HepG2 (cell line): ENCODE results near the gene SYDE1. TPM values are rescaled to one million over a fixed set of nuclear protein-coding genes. Genes with fewer than 3 reads are reported as not detected.

ENCODE experiments used
- ATAC-seq: fragments of 200-7000 bp; cut with Tn5 transposase; 3 replicates; pipeline ENCODE4 v1.9.1; 2020; ENCODE audit warnings: mild to moderate bottlenecking, moderate library complexity
- BruUV-seq: library from RNA; stranded (reverse); fragments of 400-500 nt; replicated peaks from 2 replicates; lab custom pipeline; 2021; lab: Mats Ljungman, UMichigan
- CTCF ChIA-PET: fragments of 300-600 bp; formaldehyde crosslinking; extraction: SDS; loops from one replicate; lab custom pipeline; 2021; ENCODE audit warnings: low total read pairs, inconsistent platforms, low intra/inter-chr PET ratio; lab: Yijun Ruan, JAX
- POLR2A ChIA-PET: fragments of 350-600 bp; sonication (Branson Sonifier 250); formaldehyde crosslinking; loops from one replicate; lab custom pipeline; 2020; ENCODE audit warnings: antibody characterized with exemption, inconsistent platforms; lab: Yijun Ruan, JAX
- DNase-seq: peaks from one replicate; pipeline ENCODE4 v3.0.0-alpha.2; 2015; ENCODE audit warnings: low spot score
- FAIRE-seq: peaks from 3 replicates; lab custom pipeline; 2011; peaks lifted over from hg19 to GRCh38; lab: Jason Lieb, UNC
- H2AFZ ChIP-seq: one replicate; pipeline ENCODE4 v1.6.1; 2011; ENCODE audit warnings: low read length, inconsistent platforms
- H3K27ac ChIP-seq: fragments of 300-600 bp; 3 replicates; pipeline ENCODE4 v1.8.0; 2011; ENCODE audit warnings: mixed run types, mild to moderate bottlenecking, mixed read lengths, low read length, inconsistent platforms; ENCODE audit not compliant: insufficient read depth; ENCODE audit errors: extremely low read length
- H3K27me3 ChIP-seq, 2 experiments: fragments of 200-600 bp in 1 of 2; 2 replicates in 1 of 2; 3 replicates in 1 of 2; pipeline versions ENCODE4 v1.6.0 to v1.8.0; 2011; ENCODE audit warnings: low read length in 2 of 2, mild to moderate bottlenecking in 2 of 2, moderate library complexity in 2 of 2, inconsistent platforms in 1 of 2; ENCODE audit not compliant: insufficient read depth in 2 of 2, control insufficient read depth in 1 of 2
- H3K36me3 ChIP-seq, 2 experiments: fragments of 200-600 bp in 1 of 2; replicated peaks in 1 of 2; 2 replicates in 1 of 2; 3 replicates in 1 of 2; pipeline versions ENCODE4 v1.5.1 to v1.8.0; 2011; ENCODE audit warnings: low read length in 2 of 2, inconsistent platforms in 1 of 2; ENCODE audit not compliant: insufficient read depth in 2 of 2, control insufficient read depth in 1 of 2
- H3K4me1 ChIP-seq: 2 replicates; pipeline ENCODE4 v1.5.1; 2012; ENCODE audit warnings: low read length, inconsistent platforms; ENCODE audit not compliant: insufficient read depth
- H3K4me2 ChIP-seq: 2 replicates; pipeline ENCODE4 v1.6.0; 2011; ENCODE audit warnings: low read depth, low read length, inconsistent platforms
- H3K4me3 ChIP-seq, 3 experiments: fragments of 200-600 bp in 1 of 3; sonication (generic), shearing (Covaris generic) in 1 of 3; replicated peaks in 1 of 3; 2 replicates each; pipeline ENCODE4 v1.5.1; 2011 to 2016; ENCODE audit warnings: low read length in 3 of 3, inconsistent platforms in 2 of 3, low read depth in 2 of 3, mild to moderate bottlenecking in 2 of 3, control low read depth in 1 of 3, mixed read lengths in 1 of 3; ENCODE audit not compliant: insufficient read depth in 1 of 3
- H3K79me2 ChIP-seq: one replicate; pipeline ENCODE4 v1.6.1; 2011; ENCODE audit warnings: low read length, inconsistent platforms; ENCODE audit not compliant: insufficient read depth
- H3K9ac ChIP-seq: 2 replicates; pipeline ENCODE4 v1.6.0; 2011; ENCODE audit warnings: mild to moderate bottlenecking, low read depth, low read length, inconsistent platforms; ENCODE audit not compliant: insufficient read depth
- H3K9me3 ChIP-seq: 2 replicates; pipeline ENCODE4 v1.5.1; 2012; ENCODE audit warnings: mild to moderate bottlenecking, low read length
- H4K20me1 ChIP-seq: 2 replicates; pipeline ENCODE4 v1.6.0; 2011; ENCODE audit warnings: inconsistent platforms, mild to moderate bottlenecking, low read length, moderate library complexity; ENCODE audit not compliant: insufficient read depth
- FOXO1 ChIP-seq: sonication (generic); formaldehyde crosslinking; IDR thresholded peaks from 2 replicates; pipeline ENCODE4 v1.4.0; 2020; ENCODE audit warnings: missing genetic modification reagents
- GATA4 ChIP-seq: sonication (generic); IDR thresholded peaks from 2 replicates; pipeline ENCODE4 v1.6.1; 2016; ENCODE audit warnings: antibody characterized with exemption, low read depth, borderline replicate concordance
- HNRNPH1 ChIP-seq: fragments of 200-400 bp; formaldehyde crosslinking; optimal IDR thresholded peaks from 2 replicates; pipeline ENCODE3; 2017; ENCODE audit warnings: mild to moderate bottlenecking, low read depth, low read length
- HOXA3 ChIP-seq: sonication (generic); formaldehyde crosslinking; IDR thresholded peaks from 2 replicates; pipeline ENCODE4 v1.5.0; 2020; ENCODE audit warnings: missing genetic modification reagents
- KDM5B ChIP-seq: sonication (generic); formaldehyde crosslinking; IDR thresholded peaks from 2 replicates; pipeline ENCODE4 v1.4.0; 2020; ENCODE audit warnings: missing genetic modification reagents, mild to moderate bottlenecking, borderline replicate concordance
- NONO ChIP-seq, 2 experiments: fragments of 450-650 bp in 1 of 2; sonication (generic) in 1 of 2; formaldehyde crosslinking in 1 of 2; IDR thresholded peaks in 1 of 2; conservative IDR thresholded peaks in 1 of 2; 2 replicates each; pipeline versions ENCODE4 v1.6.1 to v1.8.0; 2017 to 2022; ENCODE audit warnings: mild to moderate bottlenecking in 1 of 2, missing genetic modification reagents in 1 of 2, moderate library complexity in 1 of 2
- RFXAP ChIP-seq: sonication (generic); formaldehyde crosslinking; IDR thresholded peaks from 2 replicates; pipeline ENCODE4 v1.4.0; 2020; ENCODE audit warnings: missing genetic modification reagents, borderline replicate concordance
- ZBTB20 ChIP-seq: sonication (generic); formaldehyde crosslinking; IDR thresholded peaks from 2 replicates; pipeline ENCODE4 v1.8.1; 2023; ENCODE audit warnings: missing genetic modification reagents, low read depth, mild to moderate bottlenecking, borderline replicate concordance
- ZNF562 ChIP-seq: sonication (generic); formaldehyde crosslinking; IDR thresholded peaks from 2 replicates; pipeline ENCODE4 v1.8.0; 2022; ENCODE audit warnings: missing genetic modification reagents, borderline replicate concordance
- ZNF605 ChIP-seq: sonication (generic); formaldehyde crosslinking; IDR thresholded peaks from 2 replicates; pipeline ENCODE4 v1.8.0; 2022; ENCODE audit warnings: mild to moderate bottlenecking, missing genetic modification reagents
- WGBS: methylation state at CpG from one replicate; pipeline ENCODE4 v1.1.6; 2017; ENCODE audit warnings: low lambda C conversion rate; 5-methylcytosine and 5-hydroxymethylcytosine counted together
- in situ Hi-C: cut with HindIII; loops from 2 replicates; pipeline ENCODE4 v1.10.0; 2017; ENCODE audit warnings: low pct_unique_long_range_greater_than_20kb; ENCODE audit not compliant: extremely low pct_ligation_motif_present
- intact Hi-C: fragments of 100-400 bp; cut with micrococcal nuclease; formaldehyde crosslinking; loops from one replicate; pipeline ENCODE4 v1.10.0; 2022; ENCODE audit not compliant: unreplicated experiment
- polyA plus RNA-seq, 8 experiments: library from polyadenylated mRNA; depleted of rRNA in 3 of 8; stranded (reverse) in 7 of 8; unstranded in 1 of 8; fragments of >200 nt; fragmentation: Illumina TruSeq in 4 of 8; extraction: Trizol in 4 of 8; gene quantifications; 2 replicates each; pipeline versions ENCODE4 v1.2.1 to v1.2.3, GENCODE V29; 2011 to 2016; ENCODE audit warnings: low read depth in 4 of 8, missing spikeins in 1 of 8, mixed read lengths in 1 of 8; ENCODE audit not compliant: insufficient read depth in 1 of 8
- total RNA-seq, 5 experiments: library from RNA; depleted of rRNA; stranded (reverse); fragments of >200 nt; fragmentation: Illumina TruSeq; extraction: Trizol; gene quantifications; 2 replicates each; pipeline ENCODE4 v1.2.3, GENCODE V29; 2016; ENCODE audit warnings: low read depth in 1 of 5
- TF ChIP-seq, protein P1 (sequence below): sonication (generic); formaldehyde crosslinking; IDR thresholded peaks from 2 replicates; pipeline ENCODE4 v1.8.0; 2022; ENCODE audit warnings: mild to moderate bottlenecking, missing genetic modification reagents
- TF ChIP-seq, protein P2 (sequence below): sonication (generic); formaldehyde crosslinking; IDR thresholded peaks from 2 replicates; pipeline ENCODE4 v1.4.0; 2020; ENCODE audit warnings: mild to moderate bottlenecking, low read depth, missing genetic modification reagents
- TF ChIP-seq, protein P3 (sequence below): sonication (generic); formaldehyde crosslinking; IDR thresholded peaks from 2 replicates; pipeline ENCODE4 v1.4.0; 2020; ENCODE audit warnings: missing genetic modification reagents
- TF ChIP-seq, protein P4 (sequence below): sonication (generic); formaldehyde crosslinking; IDR thresholded peaks from 2 replicates; pipeline ENCODE4 v1.4.0; 2020; ENCODE audit warnings: missing genetic modification reagents
- TF ChIP-seq, protein P5 (sequence below): IDR thresholded peaks from 2 replicates; pipeline ENCODE4 v1.6.1; 2016; ENCODE audit warnings: low read depth

The SYDE1 gene
- total and polyA plus RNA-seq, 2 of the 13 experiments (the other 11 are each of a cell fraction or from before 2014, with no cell fraction given) = 4.3 to 13.6 TPM

DNA sequence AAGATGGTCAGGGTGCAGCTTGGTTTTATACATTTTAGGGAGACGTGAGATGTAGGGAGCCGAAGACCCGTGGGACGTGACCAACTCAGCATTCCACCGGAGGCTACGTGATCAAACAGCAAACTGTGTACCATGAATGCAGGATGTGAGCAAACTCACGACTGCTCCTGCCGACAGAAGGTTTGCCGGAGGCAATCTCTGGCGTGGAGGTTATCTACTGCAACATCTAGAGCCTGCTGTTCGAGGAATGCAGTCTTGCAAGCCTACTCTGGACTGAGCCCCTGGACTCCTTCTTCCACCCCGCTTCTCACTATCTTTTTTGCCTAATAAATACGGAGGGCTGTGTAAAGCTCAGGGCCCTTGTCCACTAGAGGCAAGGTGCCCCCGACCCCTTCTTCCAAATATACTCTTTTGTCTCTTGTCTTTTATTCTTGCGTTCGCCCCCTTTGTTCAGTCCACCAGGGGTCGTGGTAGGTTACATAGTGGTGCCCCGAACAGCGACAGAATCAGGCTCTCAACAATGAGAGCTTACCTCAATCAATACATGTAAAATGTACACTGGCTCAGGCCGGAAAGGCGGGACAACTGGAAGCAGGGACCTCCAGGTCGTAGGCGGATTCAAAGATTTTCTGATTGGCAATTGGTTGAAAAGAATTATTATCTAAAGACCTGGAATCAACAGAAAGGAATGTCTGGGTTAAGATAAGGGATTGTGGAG is 34.1 kb upstream of the SYDE1 start:
- intact Hi-C loops = no loop called here
- Histone ChIP-seq H3K27me3 (no peaks in the 10 kb centered on the region), H3K79me2 (no peaks in the 10 kb centered on the region), H3K36me3 (no peaks in the 10 kb centered on the region), H4K20me1 (no peaks in the 10 kb centered on the region), H2AFZ (no peak overlapping the region), H3K4me2 (peak overlapping the region; percentile 49), H3K9ac (no peak overlapping the region), H3K4me3 (peak overlapping the region in 1 of 3 experiments; percentile 23; a peak in 1 of 6 replicates), H3K4me1 (peaks cover 29% of the 10 kb centered on the region), H3K9me3 (no peaks in the 10 kb centered on the region), H3K27ac (peak overlapping the region; percentile 4)
- peak; percentile 34 for FAIRE-seq
- no TSS peak for BruUV-seq
- ChIA-PET CTCF (no interaction called here), POLR2A (no interaction called here)
- in situ Hi-C loops = no loop called here
- ATAC-seq = peak; percentile 84
- WGBS = 6% methylated on average over 18 of the region's 23 CpGs
- peak; percentile 39 for DNase-seq
- TF ChIP-seq ZNF605 (CRISPR knock-in tag) (peak; percentile 22; the same call in 1 of the 2 replicates), FOXO1 (CRISPR knock-in tag) (peak; percentile 46; the same call in 1 of the 2 replicates), ZNF562 (no peak), HOXA3 (CRISPR knock-in tag) (peak; percentile 31; the same call in 1 of the 2 replicates), RFXAP (CRISPR knock-in tag) (peak; percentile 37; the same call in 1 of the 2 replicates), NONO (IDR thresholded peaks at IDR 0.05) (no peak), NONO (CRISPR knock-in tag; conservative IDR thresholded peaks at IDR 0.05) (0 out of 2 replicates have a peak, but pooled peaks have one; percentile 24), KDM5B (CRISPR knock-in tag) (peak; percentile 74; the same call in 1 of the 2 replicates), GATA4 (peak; percentile 45; the same call in 1 of the 2 replicates), ZBTB20 (CRISPR knock-in tag) (0 out of 2 replicates have a peak, but pooled peaks have one; percentile 22), HNRNPH1 (no peak)
- TF ChIP-seq, protein P1, sequence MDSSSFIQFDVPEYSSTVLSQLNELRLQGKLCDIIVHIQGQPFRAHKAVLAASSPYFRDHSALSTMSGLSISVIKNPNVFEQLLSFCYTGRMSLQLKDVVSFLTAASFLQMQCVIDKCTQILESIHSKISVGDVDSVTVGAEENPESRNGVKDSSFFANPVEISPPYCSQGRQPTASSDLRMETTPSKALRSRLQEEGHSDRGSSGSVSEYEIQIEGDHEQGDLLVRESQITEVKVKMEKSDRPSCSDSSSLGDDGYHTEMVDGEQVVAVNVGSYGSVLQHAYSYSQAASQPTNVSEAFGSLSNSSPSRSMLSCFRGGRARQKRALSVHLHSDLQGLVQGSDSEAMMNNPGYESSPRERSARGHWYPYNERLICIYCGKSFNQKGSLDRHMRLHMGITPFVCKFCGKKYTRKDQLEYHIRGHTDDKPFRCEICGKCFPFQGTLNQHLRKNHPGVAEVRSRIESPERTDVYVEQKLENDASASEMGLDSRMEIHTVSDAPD (CRISPR knock-in tag) = no peak
- TF ChIP-seq, protein P2, sequence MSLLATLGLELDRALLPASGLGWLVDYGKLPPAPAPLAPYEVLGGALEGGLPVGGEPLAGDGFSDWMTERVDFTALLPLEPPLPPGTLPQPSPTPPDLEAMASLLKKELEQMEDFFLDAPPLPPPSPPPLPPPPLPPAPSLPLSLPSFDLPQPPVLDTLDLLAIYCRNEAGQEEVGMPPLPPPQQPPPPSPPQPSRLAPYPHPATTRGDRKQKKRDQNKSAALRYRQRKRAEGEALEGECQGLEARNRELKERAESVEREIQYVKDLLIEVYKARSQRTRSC (CRISPR knock-in tag) = no peak
- TF ChIP-seq, protein P3, sequence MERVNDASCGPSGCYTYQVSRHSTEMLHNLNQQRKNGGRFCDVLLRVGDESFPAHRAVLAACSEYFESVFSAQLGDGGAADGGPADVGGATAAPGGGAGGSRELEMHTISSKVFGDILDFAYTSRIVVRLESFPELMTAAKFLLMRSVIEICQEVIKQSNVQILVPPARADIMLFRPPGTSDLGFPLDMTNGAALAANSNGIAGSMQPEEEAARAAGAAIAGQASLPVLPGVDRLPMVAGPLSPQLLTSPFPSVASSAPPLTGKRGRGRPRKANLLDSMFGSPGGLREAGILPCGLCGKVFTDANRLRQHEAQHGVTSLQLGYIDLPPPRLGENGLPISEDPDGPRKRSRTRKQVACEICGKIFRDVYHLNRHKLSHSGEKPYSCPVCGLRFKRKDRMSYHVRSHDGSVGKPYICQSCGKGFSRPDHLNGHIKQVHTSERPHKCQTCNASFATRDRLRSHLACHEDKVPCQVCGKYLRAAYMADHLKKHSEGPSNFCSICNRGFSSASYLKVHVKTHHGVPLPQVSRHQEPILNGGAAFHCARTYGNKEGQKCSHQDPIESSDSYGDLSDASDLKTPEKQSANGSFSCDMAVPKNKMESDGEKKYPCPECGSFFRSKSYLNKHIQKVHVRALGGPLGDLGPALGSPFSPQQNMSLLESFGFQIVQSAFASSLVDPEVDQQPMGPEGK (CRISPR knock-in tag) = no peak
- TF ChIP-seq, protein P4, sequence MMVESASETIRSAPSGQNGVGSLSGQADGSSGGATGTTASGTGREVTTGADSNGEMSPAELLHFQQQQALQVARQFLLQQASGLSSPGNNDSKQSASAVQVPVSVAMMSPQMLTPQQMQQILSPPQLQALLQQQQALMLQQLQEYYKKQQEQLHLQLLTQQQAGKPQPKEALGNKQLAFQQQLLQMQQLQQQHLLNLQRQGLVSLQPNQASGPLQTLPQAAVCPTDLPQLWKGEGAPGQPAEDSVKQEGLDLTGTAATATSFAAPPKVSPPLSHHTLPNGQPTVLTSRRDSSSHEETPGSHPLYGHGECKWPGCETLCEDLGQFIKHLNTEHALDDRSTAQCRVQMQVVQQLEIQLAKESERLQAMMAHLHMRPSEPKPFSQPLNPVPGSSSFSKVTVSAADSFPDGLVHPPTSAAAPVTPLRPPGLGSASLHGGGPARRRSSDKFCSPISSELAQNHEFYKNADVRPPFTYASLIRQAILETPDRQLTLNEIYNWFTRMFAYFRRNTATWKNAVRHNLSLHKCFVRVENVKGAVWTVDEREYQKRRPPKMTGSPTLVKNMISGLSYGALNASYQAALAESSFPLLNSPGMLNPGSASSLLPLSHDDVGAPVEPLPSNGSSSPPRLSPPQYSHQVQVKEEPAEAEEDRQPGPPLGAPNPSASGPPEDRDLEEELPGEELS (CRISPR knock-in tag) = peak; percentile 34; the same call in 1 of the 2 replicates
- TF ChIP-seq, protein P5, sequence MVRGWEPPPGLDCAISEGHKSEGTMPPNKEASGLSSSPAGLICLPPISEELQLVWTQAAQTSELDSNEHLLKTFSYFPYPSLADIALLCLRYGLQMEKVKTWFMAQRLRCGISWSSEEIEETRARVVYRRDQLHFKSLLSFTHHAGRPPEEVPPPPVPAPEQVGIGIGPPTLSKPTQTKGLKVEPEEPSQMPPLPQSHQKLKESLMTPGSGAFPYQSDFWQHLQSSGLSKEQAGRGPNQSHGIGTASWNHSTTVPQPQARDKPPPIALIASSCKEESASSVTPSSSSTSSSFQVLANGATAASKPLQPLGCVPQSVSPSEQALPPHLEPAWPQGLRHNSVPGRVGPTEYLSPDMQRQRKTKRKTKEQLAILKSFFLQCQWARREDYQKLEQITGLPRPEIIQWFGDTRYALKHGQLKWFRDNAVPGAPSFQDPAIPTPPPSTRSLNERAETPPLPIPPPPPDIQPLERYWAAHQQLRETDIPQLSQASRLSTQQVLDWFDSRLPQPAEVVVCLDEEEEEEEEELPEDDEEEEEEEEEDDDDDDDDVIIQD (CRISPR knock-in tag) = peak; percentile 29; the same call in 1 of the 2 replicates
